Measurements from ENCODE around the gene LTV1.
"Not testable (repeated sequence)": the region's sequence is repeated elsewhere in the genome, so short reads cannot be mapped to it uniquely, and the experiment has no call there.

Gene LTV1

DNA sequence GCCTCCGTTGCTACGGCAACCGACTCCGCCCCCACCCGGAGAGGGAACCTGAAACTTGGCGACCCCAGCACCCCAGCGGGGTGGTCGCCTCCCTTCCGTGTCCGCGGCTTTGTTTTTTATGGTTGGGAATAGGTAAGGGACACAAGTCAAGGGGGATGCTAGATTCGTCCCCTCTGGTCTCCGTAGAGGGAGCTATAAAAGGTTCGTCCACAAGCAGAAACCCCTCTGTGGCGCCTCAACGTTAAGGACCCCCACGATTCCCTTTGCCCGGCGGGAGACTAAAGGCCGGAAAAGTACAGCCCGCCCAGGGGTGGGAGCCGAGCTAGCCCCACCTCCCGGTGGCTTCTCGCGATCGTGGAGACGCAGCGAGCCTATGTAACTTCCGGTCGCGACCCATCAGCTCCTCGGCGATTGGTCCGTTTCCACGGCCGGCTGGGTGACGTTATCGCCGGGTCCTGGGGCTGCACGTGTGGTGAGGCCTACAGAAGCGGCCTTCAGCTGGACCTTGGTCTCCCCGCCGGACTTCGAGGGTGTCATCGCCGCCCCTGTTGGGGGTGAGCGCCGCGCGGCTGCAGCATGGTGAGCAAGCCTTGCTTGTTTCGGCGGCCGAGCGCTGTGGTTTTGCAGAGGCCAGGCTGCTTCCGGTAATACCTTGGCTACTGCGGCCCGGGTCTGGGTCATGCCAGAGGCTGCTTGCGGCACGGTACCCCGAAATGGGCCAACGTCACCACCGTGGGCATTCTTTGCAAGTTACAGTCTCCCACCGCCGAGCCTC lies at the start of gene LTV1:
TSS of gene LTV1 (plus strand) at position 437 of the 775 bp plus-strand sequence. CDS start at position 577, 140 bp downstream.
- DNase-seq, result peak; percentile 99

DNA sequence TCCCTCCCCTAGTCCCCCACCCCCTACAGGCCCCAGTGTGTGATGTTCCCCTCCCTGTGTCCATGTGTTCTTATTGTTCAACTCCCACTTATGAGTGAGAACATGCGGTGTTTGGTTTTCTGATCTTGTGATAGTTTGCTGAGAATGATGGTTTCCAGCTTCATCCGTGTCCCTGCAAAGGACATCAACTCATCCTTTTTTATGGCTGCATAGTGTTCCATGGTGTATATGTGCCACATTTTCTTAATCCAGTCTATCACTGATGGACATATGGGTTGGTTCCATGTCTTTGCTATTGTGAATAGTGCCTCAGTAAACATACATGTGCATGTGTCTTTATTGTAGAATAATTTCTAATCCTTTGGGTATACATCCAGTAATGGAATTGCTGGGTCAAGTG lies 46.6 kb upstream of the LTV1 start:
- DNase-seq, result not testable (repeated sequence)

GRCh38 chr6:143798487-143798886 lies 44.7 kb upstream of the LTV1 start:
- not testable (repeated sequence) for DNase-seq

DNA sequence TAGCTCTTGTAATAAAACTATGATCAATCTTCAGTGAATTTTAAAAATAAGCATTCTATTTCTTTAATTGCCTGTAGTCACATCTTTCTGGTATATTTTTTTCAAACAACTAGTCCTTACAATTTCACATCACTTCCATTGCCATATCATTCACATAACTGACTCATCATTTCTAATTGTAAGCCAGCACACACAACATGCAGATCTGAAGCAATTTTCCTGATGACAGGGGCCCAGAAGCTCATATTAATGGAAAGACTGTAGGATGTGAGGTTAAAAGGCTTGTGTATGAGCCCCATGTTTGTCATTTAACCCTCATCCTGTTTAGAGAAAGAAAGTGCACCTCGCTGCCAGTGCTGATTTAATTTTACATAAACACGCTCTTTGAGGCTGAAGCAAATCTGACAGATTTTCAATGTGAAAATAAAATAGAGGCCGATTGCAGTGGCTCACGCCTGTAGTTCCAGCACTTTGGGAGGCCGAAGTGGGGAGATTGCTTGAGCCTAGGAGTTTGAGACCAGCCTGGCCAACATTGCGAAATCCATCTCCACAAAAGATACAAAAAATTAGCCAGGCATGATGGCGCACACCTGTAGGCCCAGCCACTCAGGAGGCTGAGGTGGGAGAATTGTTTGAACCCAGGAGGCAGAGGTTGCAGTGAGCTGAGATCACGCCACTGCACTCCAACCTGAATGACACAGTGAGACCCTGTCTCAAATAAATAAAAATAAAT lies 40.1 kb upstream of the LTV1 start:
- no peak for DNase-seq

- DNase-seq, result no peak
Measured at GRCh38 chr6:143803769-143804568, 39.2 kb upstream of the LTV1 start.

- DNase-seq, result no peak
Measured at GRCh38 chr6:143804835-143805239, 38.3 kb upstream of the LTV1 start.

DNA sequence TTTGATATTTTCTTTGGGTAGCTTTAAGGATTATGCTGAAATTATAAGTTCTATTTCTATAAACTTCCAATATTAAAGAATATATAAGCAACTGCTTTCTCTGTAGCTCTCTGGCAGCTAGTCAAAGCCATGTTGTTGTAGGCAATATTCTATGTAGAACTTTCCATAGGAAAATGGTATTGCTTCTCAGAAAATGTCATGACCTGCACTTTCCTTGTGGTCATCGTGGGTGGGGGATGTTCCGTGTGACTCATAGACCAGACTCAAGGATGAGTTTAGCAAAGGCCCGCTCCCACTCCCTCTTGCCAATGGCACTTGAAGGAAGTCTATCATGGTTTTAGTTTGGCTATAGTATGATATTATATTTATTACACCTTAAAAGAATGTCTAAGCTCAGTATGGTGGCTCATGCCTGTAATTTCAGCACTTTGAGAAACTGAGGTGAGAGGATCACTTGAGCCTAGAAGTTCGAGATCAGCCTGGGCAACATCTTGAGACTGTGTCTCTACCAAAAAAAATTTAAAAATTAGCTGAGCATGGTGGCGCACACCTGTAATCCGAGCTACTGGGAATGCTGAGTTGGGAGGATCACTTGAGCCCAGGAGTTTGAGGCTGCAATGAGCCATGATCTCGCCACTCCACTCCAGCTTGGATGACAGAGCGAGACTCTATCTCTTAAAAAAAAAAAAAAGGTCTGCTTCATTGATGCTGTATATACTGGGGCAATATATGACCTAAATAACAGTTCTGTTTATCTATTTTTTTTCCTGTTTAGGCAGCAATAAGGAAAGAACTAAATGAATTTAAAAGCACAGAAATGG lies 36.6 kb upstream of the LTV1 start:
- DNase-seq, result no peak

GRCh38 chr6:143807103-143807772 lies 35.9 kb upstream of the LTV1 start:
- DNase-seq, result no peak

GRCh38 chr6:143810745-143811144 lies 32.4 kb upstream of the LTV1 start:
- DNase-seq, result no peak

DNA sequence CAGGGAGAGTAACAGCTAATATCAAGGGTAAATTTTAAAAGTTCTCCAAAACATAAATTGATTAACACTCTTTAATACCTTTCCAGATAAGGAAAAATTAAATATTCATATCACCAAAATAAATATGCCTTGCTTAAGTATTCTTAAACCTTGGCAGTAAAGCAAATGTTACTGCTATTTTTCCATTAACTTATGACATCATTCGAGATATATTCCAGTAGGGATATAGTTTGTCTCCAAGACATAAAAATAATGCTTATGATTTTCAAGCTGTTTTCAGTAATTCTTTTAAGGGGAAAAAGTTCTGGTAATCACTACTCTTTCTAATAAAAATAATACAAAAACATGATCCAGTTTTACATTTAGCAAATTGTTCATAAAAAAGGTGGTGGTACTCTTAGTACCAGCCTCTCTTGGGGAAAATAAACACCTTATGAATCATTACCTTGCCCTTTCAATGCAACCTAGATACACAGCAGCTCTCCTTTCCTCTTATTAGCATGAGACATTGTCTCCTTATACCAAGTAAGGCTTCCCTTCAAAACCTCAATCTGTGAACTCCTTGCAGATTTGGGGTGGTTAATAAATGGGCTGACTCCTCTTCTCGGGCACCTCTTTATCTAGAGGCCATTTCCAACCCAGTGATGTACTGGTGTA lies 31.5 kb upstream of the LTV1 start:
- no peak for DNase-seq

DNA sequence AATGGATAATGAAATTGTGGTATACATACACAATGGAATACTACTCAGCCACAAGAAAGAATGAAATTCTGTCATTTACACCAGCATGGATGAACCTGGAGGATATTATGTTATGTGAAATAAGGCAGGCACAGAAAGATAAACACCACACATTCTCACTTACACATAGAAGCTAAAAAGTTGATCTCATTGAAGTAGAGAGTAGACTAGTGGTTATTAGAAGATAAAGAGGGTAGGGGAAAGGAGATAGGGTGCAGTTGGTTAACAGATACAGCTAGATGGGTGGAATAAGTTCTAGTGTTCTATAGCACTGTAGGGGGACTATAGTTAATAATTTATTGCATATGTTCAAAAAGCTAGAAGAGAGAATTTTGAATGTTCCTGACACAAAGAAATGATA lies 25.5 kb upstream of the LTV1 start:
- no peak for DNase-seq

DNA sequence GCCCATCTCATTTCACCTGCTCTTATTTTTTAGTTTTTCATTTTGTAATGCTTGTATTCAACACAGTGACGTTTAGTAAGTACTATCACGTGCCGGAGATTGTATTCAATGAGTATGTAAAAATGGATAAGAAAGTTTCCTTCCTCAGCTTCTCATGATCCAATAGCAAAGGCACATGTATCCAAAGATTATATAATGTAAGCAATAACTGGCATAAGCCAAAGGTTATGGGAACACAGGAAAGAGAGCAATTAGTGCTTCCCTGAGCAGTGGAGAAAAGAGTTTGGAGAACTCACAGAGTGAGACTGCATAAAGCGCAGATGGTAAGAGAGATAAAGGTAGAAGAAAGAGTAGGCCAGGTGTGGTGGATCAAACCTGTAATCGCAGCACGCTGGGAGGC lies 21.8 kb upstream of the LTV1 start:
- DNase-seq, result no peak

GRCh38 chr6:143822584-143823024 lies 20.5 kb upstream of the LTV1 start:
- DNase-seq, result no peak

GRCh38 chr6:143823548-143823947 lies 19.6 kb upstream of the LTV1 start:
- DNase-seq, result no peak

- no peak for DNase-seq
Measured at GRCh38 chr6:143828572-143828971, 14.6 kb upstream of the LTV1 start.

DNA sequence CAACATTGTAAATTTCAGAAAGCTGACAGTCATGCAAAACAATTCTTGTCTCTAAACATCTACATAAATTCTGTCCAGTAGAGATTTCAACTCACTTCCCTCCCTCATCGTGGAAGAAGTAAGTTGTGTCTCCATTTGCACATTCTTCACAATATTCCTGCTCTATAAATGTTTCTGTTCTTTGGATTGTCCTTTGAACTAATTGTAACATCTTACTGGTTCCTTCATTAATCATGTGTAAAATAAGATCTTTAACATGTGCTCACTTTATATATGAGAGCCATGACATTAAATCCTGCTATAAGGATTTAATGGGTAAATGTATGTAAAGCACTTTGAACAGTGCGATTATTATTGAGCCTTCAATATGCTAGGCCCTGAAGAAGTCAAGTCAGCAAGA lies 7.0 kb upstream of the LTV1 start:
- no peak for DNase-seq

DNA sequence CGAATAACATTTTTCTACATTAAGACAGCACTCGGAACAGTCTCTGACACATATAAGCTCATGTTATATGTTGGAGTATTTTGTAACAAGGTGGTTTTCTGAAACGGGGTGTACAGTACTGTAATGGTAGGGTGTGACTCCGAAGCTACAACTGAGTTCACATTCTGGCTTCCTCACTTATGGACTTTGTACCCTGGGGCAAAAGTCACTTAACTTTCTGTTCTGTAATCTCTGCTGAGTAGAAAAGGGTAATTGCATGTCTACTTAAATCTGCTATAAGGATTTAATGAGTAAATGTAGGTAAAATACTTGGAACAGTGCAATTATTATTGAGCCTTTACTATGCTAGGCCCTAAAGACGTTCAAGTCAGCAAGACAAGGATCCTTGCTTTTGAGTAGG lies 4.7 kb upstream of the LTV1 start:
- no peak for DNase-seq

DNA sequence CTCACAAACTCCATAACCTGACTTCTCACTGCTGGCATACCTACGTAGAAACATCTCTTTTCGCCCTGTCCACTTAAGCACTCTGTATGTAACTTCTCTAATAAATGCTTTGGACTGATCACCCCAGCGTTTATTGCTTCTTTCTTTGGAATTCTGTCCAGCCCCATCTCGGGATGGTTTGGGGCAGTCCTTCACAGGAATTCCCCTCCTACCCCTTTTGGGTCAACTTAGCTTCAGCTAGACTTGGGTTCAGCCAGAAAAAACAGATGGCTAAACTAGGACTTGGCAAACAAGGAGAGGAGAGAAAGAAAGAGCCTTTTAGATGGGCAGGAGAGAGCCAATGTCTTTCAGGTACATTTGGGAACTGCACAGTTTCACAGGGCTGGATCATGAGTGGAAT lies 3.9 kb upstream of the LTV1 start:
- DNase-seq, result no peak

- DNase-seq, result no peak
Measured at GRCh38 chr6:143840595-143841265, 2.4 kb upstream of the LTV1 start.

- no peak for DNase-seq
Measured at GRCh38 chr6:143842461-143842901, 657 bp upstream of the LTV1 start.

- DNase-seq, result no peak
Measured at GRCh38 chr6:143843677-143843999, 500 bp downstream of the LTV1 start.

All from retina (tissue), 1 donor.